ENCODE measurements around the gene LPCAT2.

LPCAT2 gene

GRCh38 chr16:55478827-55479429, 29.9 kb upstream of the LPCAT2 start, which contains the start of gene MMP2:
Gene MMP2 (plus strand): TSS chr16:55479198. CDS start chr16:55479480, 282 bp downstream.
- in situ Hi-C loops (cut with MboI; ENCODE audit: low pct_unique_long_range_greater_than_20kb, low sequenced_read_pairs): no loop called here
- peak; percentile 55 for DNase-seq

GRCh38 chr16:55479430-55480140, 29.3 kb upstream of the LPCAT2 start:
- DNase-seq: no peak
- in situ Hi-C loops (cut with MboI; ENCODE audit: low pct_unique_long_range_greater_than_20kb, low sequenced_read_pairs): no loop called here

GRCh38 chr16:55480228-55480655, 28.6 kb upstream of the LPCAT2 start:
- in situ Hi-C loops (cut with MboI; ENCODE audit: low pct_unique_long_range_greater_than_20kb, low sequenced_read_pairs): no loop called here
- peak; percentile 57 for DNase-seq

- in situ Hi-C loops (cut with MboI; ENCODE audit: low pct_unique_long_range_greater_than_20kb, low sequenced_read_pairs): no loop called here
- no peak for DNase-seq
Observed at GRCh38 chr16:55481023-55481422, 27.8 kb upstream of the LPCAT2 start.

GRCh38 chr16:55482056-55482455, 26.8 kb upstream of the LPCAT2 start:
- in situ Hi-C loops (cut with MboI; ENCODE audit: low pct_unique_long_range_greater_than_20kb, low sequenced_read_pairs): no loop called here
- no peak for DNase-seq

- in situ Hi-C loops (cut with MboI; ENCODE audit: low pct_unique_long_range_greater_than_20kb, low sequenced_read_pairs): no loop called here
- DNase-seq: no peak
Observed at GRCh38 chr16:55487048-55487803, 21.6 kb upstream of the LPCAT2 start.

GRCh38 chr16:55488306-55488705, 20.6 kb upstream of the LPCAT2 start:
- DNase-seq: no peak
- in situ Hi-C loops (cut with MboI; ENCODE audit: low pct_unique_long_range_greater_than_20kb, low sequenced_read_pairs): no loop called here

GRCh38 chr16:55489119-55489955, 19.5 kb upstream of the LPCAT2 start:
- in situ Hi-C loops (cut with MboI; ENCODE audit: low pct_unique_long_range_greater_than_20kb, low sequenced_read_pairs): no loop called here
- DNase-seq: no peak

GRCh38 chr16:55489956-55490265, 19.0 kb upstream of the LPCAT2 start:
- no peak for DNase-seq
- in situ Hi-C loops (cut with MboI; ENCODE audit: low pct_unique_long_range_greater_than_20kb, low sequenced_read_pairs): no loop called here

- in situ Hi-C loops (cut with MboI; ENCODE audit: low pct_unique_long_range_greater_than_20kb, low sequenced_read_pairs): no loop called here
- DNase-seq: no peak
Observed at GRCh38 chr16:55490301-55490700, 18.6 kb upstream of the LPCAT2 start.

GRCh38 chr16:55491691-55492090, 17.2 kb upstream of the LPCAT2 start:
- in situ Hi-C loops (cut with MboI; ENCODE audit: low pct_unique_long_range_greater_than_20kb, low sequenced_read_pairs): no loop called here
- no peak for DNase-seq

- DNase-seq: no peak
- in situ Hi-C loops (cut with MboI; ENCODE audit: low pct_unique_long_range_greater_than_20kb, low sequenced_read_pairs): no loop called here
Observed at GRCh38 chr16:55492756-55493380, 16.0 kb upstream of the LPCAT2 start.

GRCh38 chr16:55494994-55495421, 13.9 kb upstream of the LPCAT2 start:
- DNase-seq: peak; percentile 63
- in situ Hi-C loops (cut with MboI; ENCODE audit: low pct_unique_long_range_greater_than_20kb, low sequenced_read_pairs): no loop called here

GRCh38 chr16:55495616-55496289, 13.1 kb upstream of the LPCAT2 start:
- no peak for DNase-seq

GRCh38 chr16:55496509-55497145, 12.2 kb upstream of the LPCAT2 start:
- in situ Hi-C loops (cut with MboI; ENCODE audit: low pct_unique_long_range_greater_than_20kb, low sequenced_read_pairs): no loop called here
- DNase-seq: no peak

More at GRCh38 chr16:55495616-55496289, 13.1 kb upstream of the LPCAT2 start:
- in situ Hi-C loops (cut with MboI; ENCODE audit: low pct_unique_long_range_greater_than_20kb, low sequenced_read_pairs): no loop called here

GRCh38 chr16:55497558-55497957, 11.3 kb upstream of the LPCAT2 start:
- in situ Hi-C loops (cut with MboI; ENCODE audit: low pct_unique_long_range_greater_than_20kb, low sequenced_read_pairs): no loop called here
- DNase-seq: no peak

GRCh38 chr16:55498101-55498500, 10.8 kb upstream of the LPCAT2 start:
- in situ Hi-C loops (cut with MboI; ENCODE audit: low pct_unique_long_range_greater_than_20kb, low sequenced_read_pairs): no loop called here
- DNase-seq: no peak

GRCh38 chr16:55499281-55499680, 9.6 kb upstream of the LPCAT2 start:
- DNase-seq: no peak
- in situ Hi-C loops (cut with MboI; ENCODE audit: low pct_unique_long_range_greater_than_20kb, low sequenced_read_pairs): no loop called here

Measured in KBM-7 (cell line).